Hepatic stellate cell (primary cell): ENCODE data around the gene TPR.

Experiments
- DNase-seq: peaks from one replicate; pipeline ENCODE4 v3.0.0; 2011; ENCODE audit warnings: low spot score

The TPR gene

GRCh38 chr1:186289943-186290545, 85.0 kb downstream of the TPR start:
- DNase-seq: no peak

GRCh38 chr1:186286615-186287315, 88.3 kb downstream of the TPR start:
- no peak for DNase-seq

- DNase-seq: no peak
Observed at GRCh38 chr1:186283374-186283773, 91.7 kb downstream of the TPR start.

- DNase-seq: no peak
Observed at GRCh38 chr1:186282466-186282865, 92.6 kb downstream of the TPR start.

GRCh38 chr1:186275822-186276221, 99.2 kb downstream of the TPR start:
- DNase-seq: no peak

- DNase-seq: no peak
Observed at GRCh38 chr1:186272486-186272885, 102.6 kb downstream of the TPR start.

- no peak for DNase-seq
Observed at GRCh38 chr1:186271032-186271431, 104.0 kb downstream of the TPR start.
